GM23248 (cell line): ENCODE results near the gene CCDC78.

Experiments used
- EZH2 ChIP-seq: fragments of 200-600 bp; sonication (generic); IDR thresholded peaks from 2 replicates; pipeline ENCODE4 v1.6.1; 2018; ENCODE audit warnings: antibody characterized with exemption, mild to moderate bottlenecking; ENCODE audit not compliant: insufficient read depth, poor library complexity, severe bottlenecking
- EZH2phosphoT487 ChIP-seq: fragments of 200-600 bp; sonication (generic); IDR thresholded peaks from 2 replicates; pipeline ENCODE4 v1.6.1; 2018; ENCODE audit warnings: antibody characterized with exemption, moderate library complexity, mild to moderate bottlenecking, low read depth; ENCODE audit not compliant: insufficient read depth

DNA sequence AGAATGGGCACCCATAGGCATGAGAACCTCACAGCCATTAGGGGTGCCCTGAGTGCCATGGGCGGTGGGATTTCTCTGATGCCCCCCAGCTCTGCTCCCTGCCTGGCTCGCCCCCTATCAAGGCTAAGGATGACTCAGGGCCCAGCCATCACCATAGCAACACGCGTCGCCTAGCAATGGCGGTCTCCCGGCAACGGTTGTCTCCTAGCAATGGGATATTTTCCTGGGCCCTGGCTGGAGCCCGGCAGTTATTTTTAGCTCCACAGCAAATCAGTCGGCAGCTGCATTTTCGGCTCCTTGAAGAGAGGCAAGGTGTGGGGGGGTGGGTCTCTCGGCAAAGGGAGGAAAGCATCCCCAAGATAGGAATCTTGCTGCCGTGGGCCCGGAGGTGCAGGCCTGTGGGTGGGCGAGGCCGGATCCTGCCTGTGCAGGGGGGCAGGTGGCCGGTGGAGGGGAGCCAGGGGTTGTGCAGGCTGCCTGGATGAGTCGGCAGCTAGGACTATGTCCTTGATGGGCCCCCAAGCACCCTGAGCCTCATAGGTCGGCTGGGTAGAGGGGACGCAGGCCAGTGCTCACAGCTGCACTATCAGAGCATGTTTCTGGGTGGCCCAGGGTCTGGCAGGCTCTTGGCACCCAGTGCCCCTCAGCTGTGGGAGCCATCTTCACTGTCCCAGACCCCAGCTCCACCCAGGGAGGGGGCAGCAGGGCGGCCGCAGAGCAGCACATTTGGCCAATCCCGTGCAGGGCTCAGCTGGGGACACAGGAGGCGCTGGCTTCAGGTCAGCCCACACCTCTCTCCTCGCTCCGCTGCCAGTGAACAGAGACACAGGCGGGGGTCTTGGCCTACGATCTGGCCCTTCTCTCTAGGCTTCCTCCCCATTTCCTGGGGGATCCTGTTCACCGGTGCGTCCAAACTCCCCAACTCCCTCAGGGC is 16.4 kb downstream of the CCDC78 start:
- TF ChIP-seq EZH2 = no peak
- TF ChIP-seq EZH2phosphoT487 = no peak
